GM13977 (cell line): ENCODE results near the gene AUTS2.

Experiments used
- DNase-seq: peaks from one replicate; pipeline ENCODE4 v3.0.0; 2012; ENCODE audit warnings: low spot score
- CTCF ChIP-seq: IDR thresholded peaks from 2 replicates; pipeline ENCODE4 v1.5.1; 2012; ENCODE audit warnings: mild to moderate bottlenecking, control low read depth; ENCODE audit not compliant: insufficient read depth; ENCODE audit errors: extremely low read depth, missing control alignments
- in situ Hi-C: fragments of 300-500 bp; cut with MboI; formaldehyde crosslinking; loops from one replicate; pipeline ENCODE4 v1.12.0; 2022; ENCODE audit warnings: low sequenced_read_pairs, low pct_unique_long_range_greater_than_20kb, mixed read lengths, inconsistent platforms; ENCODE audit not compliant: unreplicated experiment

Gene AUTS2

GRCh38 chr7:70156057-70156456 lies 557.8 kb downstream of the AUTS2 start:
- no peak for TF ChIP-seq CTCF
- DNase-seq: no peak
- in situ Hi-C loops: loop anchor here (25.0 kb wide), 1 partner anchor 519 kb away; no protein-coding TSS in a partner anchor

- in situ Hi-C loops: loop anchor here (25.0 kb wide), 1 partner anchor 522 kb away; no protein-coding TSS in a partner anchor
- TF ChIP-seq CTCF: no peak
- DNase-seq: no peak
Observed at GRCh38 chr7:70159121-70159520, 560.8 kb downstream of the AUTS2 start.

- DNase-seq: no peak
- in situ Hi-C loops: loop anchor here (25.0 kb wide), 1 partner anchor 528 kb away; no protein-coding TSS in a partner anchor
- TF ChIP-seq CTCF: no peak
Observed at GRCh38 chr7:70165477-70166170, 567.3 kb downstream of the AUTS2 start.

GRCh38 chr7:70171369-70171920 lies 573.2 kb downstream of the AUTS2 start:
- in situ Hi-C loops: loop anchor here (25.0 kb wide), 1 partner anchor 534 kb away; no protein-coding TSS in a partner anchor

GRCh38 chr7:70177166-70177565 lies 578.9 kb downstream of the AUTS2 start:
- TF ChIP-seq CTCF: no peak
- peak; percentile 31 for DNase-seq
- in situ Hi-C loops: loop anchor here (25.0 kb wide), 1 partner anchor 510 kb away; no protein-coding TSS in a partner anchor

More at GRCh38 chr7:70171369-70171920, 573.2 kb downstream of the AUTS2 start:
- no peak for DNase-seq
- TF ChIP-seq CTCF: no peak

GRCh38 chr7:70178211-70178610 lies 579.9 kb downstream of the AUTS2 start:
- in situ Hi-C loops: loop anchor here (25.0 kb wide), 1 partner anchor 509 kb away; no protein-coding TSS in a partner anchor
- DNase-seq: no peak
- TF ChIP-seq CTCF: no peak
